Measurements from ENCODE around the gene ZNF711. TPM values are rescaled to one million over a fixed set of nuclear protein-coding genes. Genes with fewer than 3 reads are reported as not detected.

Gene ZNF711
- total RNA-seq, 1 experiment from 2014 or later, result 12.7 TPM

Other genes with a start within 250 kb of the ZNF711 start
- gene APOOL, start 240.1 kb upstream of the ZNF711 start, total RNA-seq (2022), result 20.0 and 21.8 TPM in 2 replicates
- 0.19 and 0.45 TPM in 2 replicates for gene SATL1, start 212 bp upstream of the ZNF711 start, total RNA-seq (2022)
- 28.6 and 31.0 TPM in 2 replicates for gene POF1B, start 135.7 kb downstream of the ZNF711 start, total RNA-seq (2022)

Measured in Caco-2 (cell line).